HG03439 (cell line): ENCODE data around the gene SIVA1.

Experiments
- ATAC-seq: cut with Tn5 transposase; IDR thresholded peaks from one replicate; pipeline ENCODE4 v1.9.1; 2021; ENCODE audit warnings: mild to moderate bottlenecking, moderate library complexity; ENCODE audit not compliant: unreplicated experiment

SIVA1 gene

GRCh38 chr14:104783484-104784217 is 30.7 kb downstream of the SIVA1 start:
- no peak for ATAC-seq

- no peak for ATAC-seq
These were observed 31.2 kb downstream of the SIVA1 start for GRCh38 chr14:104784218-104784568.

- no peak for ATAC-seq
These were observed 32.1 kb downstream of the SIVA1 start for GRCh38 chr14:104784846-104785707.

GRCh38 chr14:104785708-104786080 is 32.7 kb downstream of the SIVA1 start:
- no peak for ATAC-seq

GRCh38 chr14:104786091-104786586 is 33.2 kb downstream of the SIVA1 start:
- no peak for ATAC-seq

- ATAC-seq = no peak
These were observed 34.1 kb downstream of the SIVA1 start for GRCh38 chr14:104786726-104787675.

GRCh38 chr14:104787736-104788135 is 34.8 kb downstream of the SIVA1 start:
- ATAC-seq = no peak

GRCh38 chr14:104788161-104788818 is 35.3 kb downstream of the SIVA1 start:
- no peak for ATAC-seq

GRCh38 chr14:104788873-104789663 is 36.1 kb downstream of the SIVA1 start:
- no peak for ATAC-seq

- no peak for ATAC-seq
These were observed 37.1 kb downstream of the SIVA1 start for GRCh38 chr14:104789752-104790743.

GRCh38 chr14:104791425-104791824 is 38.5 kb downstream of the SIVA1 start:
- no peak for ATAC-seq

- no peak for ATAC-seq
These were observed 39.3 kb downstream of the SIVA1 start for GRCh38 chr14:104792101-104792884.

- ATAC-seq = no peak
These were observed 40.2 kb downstream of the SIVA1 start for GRCh38 chr14:104792945-104793702.

- ATAC-seq = no peak
These were observed 40.7 kb downstream of the SIVA1 start for GRCh38 chr14:104793703-104793959.

GRCh38 chr14:104794099-104794498 is 41.2 kb downstream of the SIVA1 start:
- ATAC-seq = no peak

- no peak for ATAC-seq
These were observed 41.7 kb downstream of the SIVA1 start for GRCh38 chr14:104794631-104794992.
